Activated T-helper 1 cell treated with anti-CD3 and anti-CD28 coated beads, Interleukin-12 subunit alpha, Interleukin-12 subunit beta, Interleukin-2, Interleukin-4 antibody, amounts not matched to agents 30 ng/mL and 10 ng/mL and 1 ng/mL, durations not matched to agents 14 hours and 24 hours and 36 hours (primary cell): ENCODE results near the gene IYD. TPM values are rescaled to one million over a fixed set of nuclear protein-coding genes. Genes with fewer than 3 reads are reported as not detected.

ENCODE experiments used
- DNase-seq: peaks from one replicate; pipeline ENCODE4 v3.0.0; 2021; ENCODE audit warnings: low spot score
- H3K27ac Mint-ChIP-seq: one replicate; pipeline ENCODE4 v1.8.0; 2021; ENCODE audit warnings: mild to moderate bottlenecking, mixed read lengths
- H3K27me3 Mint-ChIP-seq: one replicate; pipeline ENCODE4 v1.8.0; 2022; ENCODE audit warnings: mild to moderate bottlenecking, moderate library complexity, mixed read lengths; ENCODE audit not compliant: insufficient read depth
- H3K36me3 Mint-ChIP-seq: one replicate; pipeline ENCODE4 v1.8.0; 2021; ENCODE audit warnings: low read depth, mixed read lengths
- H3K4me1 Mint-ChIP-seq: one replicate; pipeline ENCODE4 v1.8.0; 2021; ENCODE audit warnings: low read depth, mixed read lengths
- H3K4me3 Mint-ChIP-seq: one replicate; pipeline ENCODE4 v1.8.0; 2021; ENCODE audit warnings: mild to moderate bottlenecking, moderate library complexity, mixed read lengths
- H3K9me3 Mint-ChIP-seq: one replicate; pipeline ENCODE4 v1.8.0; 2021; ENCODE audit warnings: mixed read lengths
- intact Hi-C: fragments of 100-400 bp; cut with micrococcal nuclease; formaldehyde crosslinking; loops from one replicate; pipeline ENCODE4 v1.15.1; 2024
- total RNA-seq: library from RNA; stranded (reverse); gene quantifications from 2 replicates; pipeline ENCODE4 v1.2.3, GENCODE V29; 2022

The IYD gene
- total RNA-seq, 1 donor from 2014 or later, result not detected

DNA sequence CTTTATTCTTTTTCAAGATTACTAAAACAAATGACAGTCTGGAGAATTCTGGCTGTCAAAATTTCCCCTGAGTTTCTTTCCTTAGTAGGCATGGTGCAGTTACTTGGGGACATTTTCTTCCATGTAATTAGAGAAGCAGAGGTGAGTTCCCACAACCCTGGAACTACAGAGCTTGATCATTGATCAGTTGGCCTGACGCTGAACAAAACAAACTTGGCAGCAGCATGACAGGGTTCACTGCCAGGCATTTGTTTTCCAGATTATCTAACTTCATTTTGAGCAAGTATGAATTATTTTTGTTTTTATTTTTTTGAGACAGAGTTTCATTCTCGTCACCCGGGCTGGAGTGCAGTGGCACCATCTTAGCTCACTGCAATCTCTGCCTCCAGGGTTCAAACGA, 22.6 kb downstream of the IYD start:
- Mint-ChIP-seq H3K4me1 (no peaks in the 10 kb centered on the region), H3K9me3 (no peaks in the 10 kb centered on the region), H3K27ac (no peak overlapping the region), H3K36me3 (no peaks in the 10 kb centered on the region), H3K27me3 (peaks cover 7% of the 10 kb centered on the region), H3K4me3 (no peak overlapping the region)
- DNase-seq, result no peak
- intact Hi-C loops, result loop anchor here (10.0 kb wide), 1 partner anchor 457 kb away; no protein-coding TSS in a partner anchor

DNA sequence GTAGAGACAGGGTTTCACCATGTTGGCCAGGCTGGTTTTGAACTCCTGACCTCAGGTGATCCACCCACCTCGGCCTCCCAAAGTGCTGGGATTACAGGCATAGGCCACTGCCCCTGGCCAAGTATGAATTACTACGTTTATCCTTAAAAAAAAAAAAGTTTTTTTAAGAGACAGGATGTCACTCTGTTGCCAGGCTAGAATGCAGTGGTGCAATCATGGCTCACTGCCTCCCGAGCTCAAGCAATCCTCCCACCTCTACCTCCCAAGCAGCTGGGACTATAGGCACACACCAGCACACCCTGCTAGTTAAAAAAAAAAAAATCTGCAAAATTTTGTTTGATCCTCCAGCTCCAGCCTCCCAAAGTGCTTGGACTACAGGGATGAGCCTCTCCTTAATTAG, 23.1 kb downstream of the IYD start:
- intact Hi-C loops, result loop anchor here (10.0 kb wide), 1 partner anchor 457 kb away; no protein-coding TSS in a partner anchor
- DNase-seq, result no peak
- Mint-ChIP-seq H3K4me3 (no peak overlapping the region), H3K9me3 (no peaks in the 10 kb centered on the region), H3K4me1 (no peaks in the 10 kb centered on the region), H3K36me3 (no peaks in the 10 kb centered on the region), H3K27me3 (peaks cover 7% of the 10 kb centered on the region), H3K27ac (no peak overlapping the region)

DNA sequence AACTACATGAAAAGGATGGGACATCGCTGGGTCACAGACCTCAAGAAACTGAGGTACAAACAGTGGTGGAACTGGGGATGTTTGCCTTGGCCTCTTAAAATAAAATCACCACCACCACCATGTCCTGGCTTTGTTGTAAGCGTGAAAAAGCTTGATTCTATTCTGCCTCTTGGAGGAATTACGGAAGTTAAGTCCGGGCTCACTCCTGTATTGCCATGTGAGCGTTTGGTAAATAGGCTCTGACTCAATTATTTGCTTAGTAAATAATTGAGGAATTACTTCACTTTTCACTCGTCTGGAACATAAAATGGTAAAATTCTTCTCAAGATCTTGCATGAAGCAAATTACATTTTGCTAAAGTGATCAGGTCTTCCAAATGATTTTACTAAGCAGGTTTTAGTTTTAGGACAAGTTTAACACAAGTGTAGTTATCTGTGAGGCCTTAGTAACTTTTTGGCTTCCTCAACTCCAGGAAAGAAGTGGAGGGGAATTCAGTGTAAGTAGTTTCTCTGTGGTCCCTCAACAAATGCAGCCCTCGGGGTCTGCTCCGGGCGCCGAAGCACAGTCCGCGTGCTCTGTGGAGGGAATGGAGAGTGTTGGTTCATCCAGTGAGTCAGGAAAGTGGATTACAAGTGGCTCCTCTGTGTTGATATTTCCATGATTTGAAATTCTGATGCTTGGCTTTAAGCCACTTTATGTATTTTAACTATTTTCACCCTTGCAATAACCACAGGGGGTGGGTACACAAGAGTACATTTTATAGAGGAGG, 23.8 kb downstream of the IYD start:
- Mint-ChIP-seq H3K9me3 (no peaks in the 10 kb centered on the region), H3K4me1 (no peaks in the 10 kb centered on the region), H3K4me3 (no peak overlapping the region), H3K27ac (no peak overlapping the region), H3K36me3 (no peaks in the 10 kb centered on the region), H3K27me3 (peaks cover 4% of the 10 kb centered on the region)
- intact Hi-C loops, result loop anchor here (10.0 kb wide), 1 partner anchor 458 kb away; no protein-coding TSS in a partner anchor
- no peak for DNase-seq

DNA sequence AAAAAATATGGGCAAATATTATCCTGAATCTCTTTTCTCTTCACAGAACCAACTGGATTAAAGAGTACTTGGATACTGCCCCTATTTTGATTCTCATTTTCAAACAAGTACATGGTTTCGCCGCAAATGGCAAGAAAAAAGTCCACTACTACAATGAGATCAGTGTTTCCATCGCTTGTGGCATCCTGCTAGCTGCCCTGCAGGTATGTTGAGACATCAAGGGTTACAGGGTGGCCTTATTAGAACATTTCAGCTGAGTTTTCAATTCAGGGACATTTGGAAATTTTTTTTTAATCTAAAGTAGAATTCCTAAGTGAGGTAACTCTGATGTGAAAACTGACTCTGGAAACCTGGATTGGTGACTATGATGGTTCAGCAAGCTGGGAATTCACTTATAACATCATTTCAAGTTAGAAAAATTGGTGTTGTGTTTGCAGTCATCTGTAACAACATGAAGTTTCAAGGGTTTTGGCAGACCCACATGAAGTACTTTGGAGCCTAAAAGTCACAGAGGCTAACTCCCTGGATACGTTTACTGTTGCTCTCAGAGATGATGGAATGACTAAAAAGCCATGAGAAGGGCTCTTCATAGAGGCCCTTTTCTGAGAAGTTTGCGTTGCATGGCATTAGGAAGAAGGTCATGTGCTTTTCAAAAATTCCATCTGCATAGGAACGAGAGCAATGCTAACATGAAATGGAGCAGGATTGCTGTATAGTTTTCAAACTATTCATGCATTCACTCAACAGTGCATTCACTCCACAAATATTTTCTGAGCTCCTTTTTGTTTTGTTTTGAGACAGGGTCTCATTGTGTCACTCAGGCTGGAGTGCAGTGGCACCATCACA, 25.5 kb downstream of the IYD start:
- H3K27me3 Mint-ChIP-seq, result peaks cover 4% of the 10 kb centered on the region
- no peak for DNase-seq
- no peak overlapping the region for H3K27ac Mint-ChIP-seq
- no peaks in the 10 kb centered on the region for H3K9me3 Mint-ChIP-seq
- no peaks in the 10 kb centered on the region for H3K36me3 Mint-ChIP-seq
- intact Hi-C loops, result loop anchor here (10.0 kb wide), 1 partner anchor 459 kb away; no protein-coding TSS in a partner anchor
- no peak overlapping the region for H3K4me3 Mint-ChIP-seq
- no peaks in the 10 kb centered on the region for H3K4me1 Mint-ChIP-seq

DNA sequence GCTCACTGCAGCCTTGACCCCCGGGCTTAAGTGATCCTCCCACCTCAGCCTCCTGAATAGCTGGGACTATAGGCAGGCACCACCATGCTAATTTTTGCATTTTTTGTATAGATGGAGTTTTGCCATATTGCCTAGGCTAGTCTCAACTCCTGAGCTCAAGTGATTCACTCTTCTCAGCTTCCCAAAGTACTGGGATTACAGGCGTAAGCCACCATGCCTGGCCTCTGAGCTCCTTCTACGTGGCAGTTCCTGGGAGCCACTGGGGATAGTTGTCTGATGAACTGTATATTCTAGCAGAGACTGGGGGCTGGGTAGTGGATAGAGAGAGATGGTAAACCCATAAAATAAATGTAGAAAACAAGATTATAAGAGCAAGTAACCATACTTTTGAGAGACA, 26.1 kb downstream of the IYD start:
- no peaks in the 10 kb centered on the region for H3K9me3 Mint-ChIP-seq
- intact Hi-C loops, result loop anchor here (1.0 to 10.0 kb wide), 3 partner anchors 315 to 460 kb away; no protein-coding TSS in a partner anchor
- peaks cover 4% of the 10 kb centered on the region for H3K27me3 Mint-ChIP-seq
- H3K4me1 Mint-ChIP-seq, result no peaks in the 10 kb centered on the region
- no peak overlapping the region for H3K4me3 Mint-ChIP-seq
- no peaks in the 10 kb centered on the region for H3K36me3 Mint-ChIP-seq
- no peak for DNase-seq
- no peak overlapping the region for H3K27ac Mint-ChIP-seq

- Mint-ChIP-seq H3K36me3 (no peaks in the 10 kb centered on the region), H3K27me3 (peaks cover 4% of the 10 kb centered on the region), H3K4me1 (no peaks in the 10 kb centered on the region), H3K4me3 (no peak overlapping the region), H3K9me3 (no peaks in the 10 kb centered on the region), H3K27ac (no peak overlapping the region)
- intact Hi-C loops, result loop anchor here (1.0 to 10.0 kb wide), 3 partner anchors 315 to 461 kb away; no protein-coding TSS in a partner anchor
- DNase-seq, result peak; percentile 12
These were observed 26.7 kb downstream of the IYD start for GRCh38 chr6:150395388-150396009.

- peaks cover 2% of the 10 kb centered on the region for H3K27me3 Mint-ChIP-seq
- no peak overlapping the region for H3K4me3 Mint-ChIP-seq
- peaks cover 13% of the 10 kb centered on the region for H3K9me3 Mint-ChIP-seq
- DNase-seq, result no peak
- no peaks in the 10 kb centered on the region for H3K4me1 Mint-ChIP-seq
- H3K36me3 Mint-ChIP-seq, result no peaks in the 10 kb centered on the region
- H3K27ac Mint-ChIP-seq, result no peak overlapping the region
- intact Hi-C loops, result no loop called here
These were observed 34.8 kb downstream of the IYD start for GRCh38 chr6:150403458-150404246.

GRCh38 chr6:150406948-150407347, 38.1 kb downstream of the IYD start:
- Mint-ChIP-seq H3K27me3 (peaks cover 2% of the 10 kb centered on the region), H3K27ac (no peak overlapping the region), H3K36me3 (no peaks in the 10 kb centered on the region), H3K4me1 (no peaks in the 10 kb centered on the region), H3K4me3 (no peak overlapping the region), H3K9me3 (peaks cover 13% of the 10 kb centered on the region)
- intact Hi-C loops, result no loop called here
- no peak for DNase-seq

DNA sequence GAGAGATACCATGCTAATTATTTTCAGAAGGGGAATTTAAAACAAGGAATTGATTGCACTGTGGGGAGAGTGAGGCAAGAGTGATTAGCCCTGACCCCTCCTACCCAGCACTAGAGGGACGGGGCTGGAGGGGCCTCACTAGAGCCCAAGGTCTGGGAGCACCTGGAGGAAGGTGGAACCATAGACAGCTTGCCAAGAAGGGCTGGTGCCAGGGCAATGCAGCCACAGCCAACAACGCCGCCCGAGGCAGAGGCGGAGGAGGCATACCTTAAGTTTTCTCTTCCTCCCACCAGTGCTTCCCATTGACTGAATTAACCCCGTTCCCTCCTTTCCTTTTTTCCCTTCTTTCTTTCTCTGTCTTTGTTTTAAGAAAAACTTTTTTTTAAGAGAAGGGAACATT, 40.0 kb downstream of the IYD start:
- H3K36me3 Mint-ChIP-seq, result no peaks in the 10 kb centered on the region
- H3K4me1 Mint-ChIP-seq, result no peaks in the 10 kb centered on the region
- intact Hi-C loops, result no loop called here
- no peak overlapping the region for H3K4me3 Mint-ChIP-seq
- H3K27ac Mint-ChIP-seq, result no peak overlapping the region
- H3K9me3 Mint-ChIP-seq, result peaks cover 13% of the 10 kb centered on the region
- H3K27me3 Mint-ChIP-seq, result peaks cover 10% of the 10 kb centered on the region
- DNase-seq, result no peak

DNA sequence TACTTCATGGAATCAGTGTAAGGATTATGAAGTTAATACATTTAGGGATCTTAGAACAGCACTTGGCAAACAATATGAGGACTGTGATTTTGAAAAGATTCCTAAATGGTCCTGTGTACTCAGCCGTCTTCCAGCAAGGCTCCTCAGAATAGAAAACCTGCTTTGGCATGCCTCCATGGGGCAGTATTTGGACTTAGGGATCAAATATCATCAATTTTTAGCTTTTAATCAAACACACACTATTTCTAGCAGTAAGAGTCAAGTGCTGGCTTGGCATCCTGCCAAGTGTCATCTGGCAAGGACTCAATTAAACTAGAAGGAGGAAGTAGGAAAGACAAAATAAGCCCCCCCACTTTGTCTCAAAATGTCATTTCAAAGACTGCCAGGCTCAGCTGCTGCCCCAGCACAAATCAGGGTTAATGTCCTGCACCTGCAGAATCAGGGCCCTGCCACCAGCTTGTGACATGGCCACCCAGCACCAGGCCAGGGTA, 40.8 kb downstream of the IYD start:
- Mint-ChIP-seq H3K27ac (no peak overlapping the region), H3K36me3 (no peaks in the 10 kb centered on the region), H3K4me3 (no peak overlapping the region), H3K9me3 (peaks cover 13% of the 10 kb centered on the region), H3K27me3 (peaks cover 11% of the 10 kb centered on the region), H3K4me1 (no peaks in the 10 kb centered on the region)
- intact Hi-C loops, result no loop called here
- no peak for DNase-seq

DNA sequence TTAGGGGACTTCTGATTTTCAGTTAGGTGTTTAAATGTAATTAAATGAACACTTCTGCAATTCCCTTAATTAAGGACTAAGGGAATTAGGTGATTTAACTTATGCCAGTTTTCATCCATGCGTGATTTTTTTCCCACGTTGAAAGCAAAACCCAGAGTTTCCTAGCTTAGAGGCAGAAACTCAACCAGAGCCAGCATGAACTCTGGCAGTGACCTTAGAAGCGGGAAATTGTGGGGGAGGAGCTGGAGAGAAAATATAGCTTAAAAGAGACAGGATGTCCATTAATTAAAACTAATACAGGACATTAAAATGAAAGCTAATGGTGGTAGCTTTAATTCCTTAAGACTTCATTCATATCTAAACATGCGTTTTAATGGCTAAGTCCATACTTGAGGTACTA, 41.6 kb downstream of the IYD start:
- H3K4me3 Mint-ChIP-seq, result no peak overlapping the region
- intact Hi-C loops, result no loop called here
- no peak overlapping the region for H3K27ac Mint-ChIP-seq
- peaks cover 9% of the 10 kb centered on the region for H3K9me3 Mint-ChIP-seq
- no peaks in the 10 kb centered on the region for H3K36me3 Mint-ChIP-seq
- no peaks in the 10 kb centered on the region for H3K4me1 Mint-ChIP-seq
- DNase-seq, result no peak
- peaks cover 17% of the 10 kb centered on the region for H3K27me3 Mint-ChIP-seq

- Mint-ChIP-seq H3K4me3 (no peak overlapping the region), H3K27ac (no peak overlapping the region), H3K36me3 (no peaks in the 10 kb centered on the region), H3K27me3 (peaks cover 21% of the 10 kb centered on the region), H3K9me3 (peaks cover 5% of the 10 kb centered on the region), H3K4me1 (no peaks in the 10 kb centered on the region)
- intact Hi-C loops, result no loop called here
- DNase-seq, result no peak
These were observed 42.1 kb downstream of the IYD start for GRCh38 chr6:150410906-150411305.
